Stimulated activated CD8-positive, alpha-beta memory T cell treated with anti-CD3 and anti-CD28 coated beads, Interleukin-7, amount 100 ng/mL, for 1 hour (primary cell): ENCODE results near the gene DPP6.

Source experiments
- DNase-seq, 2 donors: peaks; one replicate each; pipeline ENCODE4 v3.0.0-alpha.2; 2020; ENCODE audit warnings: low read depth in 2 of 2

Gene DPP6

DNA sequence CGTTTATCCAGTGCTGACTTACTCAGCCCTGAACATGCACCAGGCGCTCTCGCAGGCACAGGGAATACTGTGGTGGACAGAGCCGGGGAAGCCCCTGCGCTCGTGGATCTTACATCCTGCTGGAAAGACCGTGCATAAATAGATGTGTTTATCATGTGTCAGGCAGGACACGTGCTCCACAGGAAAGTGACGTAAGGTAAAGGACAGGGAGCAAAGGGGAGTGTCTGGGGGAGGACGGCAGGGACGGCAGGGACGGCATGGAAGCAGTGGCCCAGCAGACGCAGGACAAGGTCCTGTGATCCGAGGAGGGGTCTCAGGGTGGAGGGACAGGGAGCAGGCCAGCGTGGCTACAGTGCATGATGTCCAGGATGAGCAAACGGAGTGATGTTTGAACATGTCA lies 540.2 kb downstream of the DPP6 start:
- no peak for DNase-seq

DNA sequence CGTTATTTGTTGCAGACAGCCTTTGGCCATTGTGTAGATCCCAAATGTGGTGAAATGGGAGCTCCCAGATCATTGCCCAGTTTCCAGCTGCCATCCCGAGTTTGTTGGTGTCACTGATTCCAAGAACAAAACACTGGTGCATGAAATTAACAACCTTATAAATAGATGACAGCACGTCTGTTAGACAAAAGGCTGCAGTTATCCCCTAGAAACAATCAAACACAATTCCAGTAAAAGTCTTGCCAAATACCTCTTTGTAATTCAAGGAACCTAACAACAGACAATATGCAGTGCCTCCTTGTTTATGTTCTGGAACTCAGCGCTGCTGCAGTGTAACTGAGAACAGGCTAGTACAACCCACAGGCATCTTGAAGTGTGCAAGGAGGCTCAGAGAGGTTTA lies 546.2 kb downstream of the DPP6 start:
- DNase-seq = no peak

DNA sequence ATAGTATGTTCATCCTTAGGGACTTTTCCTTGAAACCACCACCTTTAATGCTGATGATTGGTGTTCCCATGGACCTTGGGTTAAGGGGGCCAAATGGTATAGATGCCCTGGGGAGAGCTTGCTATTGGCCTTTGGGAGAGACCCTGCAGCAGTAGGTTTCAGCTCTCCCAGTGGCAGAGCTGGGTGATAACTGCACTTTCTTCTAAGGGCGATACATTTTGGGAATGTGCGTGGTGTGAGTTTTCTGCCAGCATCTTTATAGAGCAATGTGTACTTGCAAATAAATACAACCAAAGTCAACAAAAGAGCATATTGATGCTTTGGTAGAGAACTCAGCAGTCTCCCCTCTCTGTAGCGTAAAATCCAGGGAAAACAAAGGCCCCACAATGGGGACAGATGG lies 546.7 kb downstream of the DPP6 start:
- DNase-seq = no peak

DNA sequence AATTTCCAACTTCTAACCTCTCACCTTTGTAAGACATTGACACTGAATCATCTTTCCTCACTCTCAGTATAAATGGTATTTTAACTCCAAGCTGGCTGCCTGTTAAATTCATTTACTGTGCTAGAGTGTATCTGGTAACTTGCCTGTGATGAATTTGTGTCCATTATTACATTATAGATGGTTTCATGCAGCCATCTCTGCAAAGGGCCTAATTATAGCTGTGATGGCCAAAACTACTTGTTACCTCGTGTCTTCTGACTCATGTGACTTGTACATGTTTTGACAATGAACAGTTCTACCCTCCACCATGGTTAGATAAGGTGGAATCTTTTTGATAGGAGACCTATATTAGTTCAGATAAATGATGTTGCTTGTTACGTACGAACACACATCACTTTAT lies 558.7 kb downstream of the DPP6 start:
- DNase-seq = no peak

DNA sequence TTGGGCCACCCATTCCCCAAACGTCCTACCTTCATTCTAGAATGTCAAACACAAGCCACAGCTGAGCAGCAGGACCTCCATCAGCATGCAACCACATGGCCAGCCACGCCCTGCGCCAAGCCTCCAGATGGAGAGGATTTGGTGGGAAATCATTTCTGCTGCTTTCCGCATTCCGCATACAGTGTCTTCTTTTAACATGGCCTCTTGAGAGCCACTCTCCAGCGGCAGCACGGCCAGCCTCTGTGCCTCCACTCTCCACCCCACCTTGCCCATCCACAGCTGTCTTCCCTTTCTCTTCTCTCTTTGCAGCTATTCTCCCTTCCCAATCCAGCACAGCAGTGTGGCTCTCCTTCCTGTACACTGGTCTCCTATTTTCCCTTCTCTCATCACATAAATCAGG lies 561.6 kb downstream of the DPP6 start:
- DNase-seq = no peak

DNA sequence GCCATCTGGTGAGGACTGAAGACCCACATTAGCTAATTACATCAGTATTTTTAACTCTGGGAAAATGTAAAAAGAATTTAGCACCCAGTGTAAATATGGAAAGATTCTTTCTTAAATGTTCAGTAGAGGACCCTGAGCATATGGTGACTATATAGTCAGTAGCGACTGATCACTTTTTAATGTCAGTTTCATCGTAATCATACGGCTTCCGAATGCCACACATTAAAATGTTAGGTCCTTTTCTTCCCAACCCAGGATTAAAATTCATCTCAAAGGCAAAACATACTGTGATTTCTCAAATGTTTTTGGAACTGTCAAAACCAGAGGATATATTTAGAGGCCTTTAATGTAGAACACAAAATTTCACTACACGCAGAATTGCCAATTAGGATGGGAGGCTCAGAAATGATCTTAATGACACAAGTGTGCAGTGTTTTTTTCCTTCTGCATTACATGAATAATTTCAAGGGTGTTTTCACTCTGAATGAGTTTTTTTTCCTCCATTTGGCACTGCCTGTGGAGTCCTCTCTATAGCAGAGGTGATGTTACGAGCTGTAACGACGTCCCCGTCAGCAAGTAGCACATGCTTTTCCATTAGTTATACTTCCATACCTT lies 568.0 kb downstream of the DPP6 start:
- DNase-seq = no peak

DNA sequence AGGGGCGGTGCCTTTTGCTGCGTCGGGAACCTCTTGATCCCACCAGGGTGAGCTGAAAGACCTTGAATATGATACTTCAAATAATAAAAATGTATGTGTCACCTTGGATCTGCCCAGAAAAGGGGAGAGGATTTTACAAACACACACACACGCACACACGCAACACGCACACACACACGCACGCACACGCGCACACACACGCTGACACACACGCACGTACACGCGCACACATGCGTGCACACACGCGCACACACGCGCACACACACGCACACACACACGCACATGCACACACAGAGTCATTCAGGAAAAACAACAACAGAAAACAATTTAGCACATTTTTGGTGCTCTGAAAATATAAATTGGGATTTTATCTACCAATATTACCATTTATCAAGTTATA lies 571.2 kb downstream of the DPP6 start:
- DNase-seq = no peak

DNA sequence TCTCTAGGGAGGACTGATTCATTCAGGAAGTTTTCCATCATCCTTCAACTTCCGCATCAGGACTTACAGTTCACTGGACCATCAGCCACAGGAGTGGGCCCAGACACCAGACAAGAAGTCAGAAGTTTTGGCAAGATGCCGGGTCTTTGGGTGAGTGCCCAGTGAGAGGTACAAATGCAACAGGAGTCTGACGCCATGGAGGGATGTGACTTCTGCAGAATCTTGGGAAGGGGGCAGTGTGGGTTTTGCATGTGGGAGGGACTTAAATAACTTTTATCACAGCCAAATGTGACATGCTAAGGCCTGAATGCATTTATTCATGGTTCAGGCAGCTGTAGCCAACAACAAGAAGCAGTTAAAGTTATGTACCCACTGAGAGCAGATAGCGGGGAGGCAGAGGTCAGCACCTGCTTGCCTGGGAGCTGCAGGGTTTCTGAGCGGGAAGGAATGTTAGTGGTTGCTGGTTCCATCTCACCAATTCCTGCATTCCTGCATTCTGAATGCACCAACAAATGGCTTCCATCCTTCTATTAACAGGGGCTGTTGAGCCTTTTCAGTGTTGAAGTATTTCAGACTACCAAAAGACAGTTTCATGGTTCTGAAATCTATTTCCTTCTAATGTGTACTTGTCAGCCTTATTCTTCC lies 575.6 kb downstream of the DPP6 start:
- no peak for DNase-seq

DNA sequence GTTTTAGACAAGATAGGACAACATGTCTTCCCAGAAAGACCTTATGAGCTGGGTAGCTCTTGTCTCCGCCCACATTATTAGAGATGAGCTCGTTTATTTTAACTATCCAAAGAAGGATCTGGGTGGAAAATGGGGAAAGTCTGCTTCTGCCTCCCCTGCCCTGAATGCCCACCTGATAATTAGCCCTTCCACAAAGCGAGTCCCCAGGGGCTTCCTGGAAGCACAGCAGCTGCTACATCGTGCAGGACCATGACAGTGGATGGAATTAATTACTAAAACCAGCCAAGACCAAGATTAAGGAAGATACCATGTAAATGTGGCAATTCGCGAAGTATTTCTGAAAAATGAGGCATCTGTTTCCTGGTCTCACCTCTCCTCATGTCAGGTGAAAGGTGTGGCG lies 576.4 kb downstream of the DPP6 start:
- no peak for DNase-seq

DNA sequence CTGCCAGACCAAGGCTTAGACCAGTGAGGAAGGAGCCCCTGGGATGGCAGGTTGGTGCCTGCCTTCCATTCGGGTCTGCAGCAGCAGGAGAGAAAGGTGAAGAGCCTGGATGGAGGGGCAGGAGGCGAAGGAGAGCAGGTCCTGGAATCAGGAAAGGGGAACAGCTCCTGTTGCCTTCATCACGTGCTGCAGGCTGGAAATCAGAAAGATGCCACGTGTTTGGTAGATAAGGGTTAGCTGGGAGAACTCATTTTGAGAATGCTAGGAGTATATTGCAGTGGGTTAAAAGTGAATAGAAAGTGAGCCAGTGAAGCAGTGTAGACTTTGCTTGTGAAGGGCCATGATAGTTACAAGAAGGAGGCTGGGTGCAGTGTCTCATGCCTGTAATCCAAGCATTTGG lies 579.0 kb downstream of the DPP6 start:
- DNase-seq = no peak

DNA sequence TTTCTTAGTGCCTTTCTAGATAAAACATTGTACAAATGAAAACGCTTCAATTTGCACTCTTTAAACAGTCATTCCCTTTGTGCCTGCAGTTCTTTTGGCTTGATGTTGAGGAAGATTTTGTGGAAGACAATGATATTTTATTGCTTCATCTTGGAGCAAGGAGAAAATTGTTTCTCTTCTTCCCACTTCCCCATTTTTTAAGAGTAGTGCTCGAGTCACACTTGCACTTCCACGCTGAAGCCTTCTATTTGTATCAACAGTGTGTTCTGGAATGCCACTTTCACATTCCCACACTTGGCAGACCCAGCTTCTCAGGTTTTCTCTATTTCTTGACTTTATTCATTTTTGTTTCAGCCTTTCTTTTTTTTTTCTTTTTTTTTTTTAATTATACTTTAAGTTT lies 581.4 kb downstream of the DPP6 start:
- no peak for DNase-seq

DNA sequence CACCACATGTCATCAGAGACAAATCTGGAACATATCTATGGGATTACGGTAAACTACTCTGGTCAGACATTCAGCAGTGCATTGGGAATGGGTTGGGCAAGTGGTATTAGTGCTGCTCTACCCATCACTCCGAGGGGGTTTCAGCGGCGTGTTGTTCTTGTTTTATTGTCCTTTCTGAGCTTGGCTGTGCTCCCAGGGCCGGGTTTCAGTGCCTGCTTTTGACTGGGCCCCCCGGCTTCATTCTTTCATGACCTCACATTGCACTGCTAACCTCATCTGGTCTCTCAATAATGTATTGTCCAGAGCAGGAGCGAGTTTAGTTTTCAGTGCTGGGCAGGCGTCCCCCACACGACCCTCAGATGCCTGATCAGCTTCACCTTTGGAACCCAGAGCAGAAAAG lies 586.1 kb downstream of the DPP6 start:
- no peak for DNase-seq

DNA sequence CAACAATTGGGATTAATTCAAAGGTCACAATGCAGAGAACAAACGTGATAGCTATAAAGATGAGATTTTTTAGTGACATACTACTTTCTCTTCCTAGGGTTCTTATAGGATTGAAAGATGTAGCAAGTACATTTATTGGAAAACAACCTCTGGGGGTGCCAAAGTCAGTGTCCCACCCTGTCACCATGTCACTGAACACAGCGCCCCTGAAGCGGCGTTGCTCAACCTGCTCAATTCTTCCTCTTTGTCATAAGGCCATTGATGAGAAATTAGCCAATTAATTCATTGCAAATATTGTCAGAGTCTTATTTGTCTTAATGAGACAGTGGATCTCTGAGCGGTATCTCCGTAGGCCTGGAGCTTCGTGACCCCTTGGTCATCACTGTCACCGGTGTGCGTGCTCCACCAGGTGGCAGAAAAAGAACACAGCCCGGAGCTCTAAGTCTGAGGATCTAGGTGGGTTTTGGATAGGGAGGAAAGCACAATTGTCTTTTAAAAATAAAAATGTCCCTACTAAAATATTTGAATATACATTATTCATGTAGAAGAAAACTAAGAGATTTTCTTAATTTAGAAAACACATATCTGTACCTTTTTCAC lies 588.2 kb downstream of the DPP6 start:
- no peak for DNase-seq

DNA sequence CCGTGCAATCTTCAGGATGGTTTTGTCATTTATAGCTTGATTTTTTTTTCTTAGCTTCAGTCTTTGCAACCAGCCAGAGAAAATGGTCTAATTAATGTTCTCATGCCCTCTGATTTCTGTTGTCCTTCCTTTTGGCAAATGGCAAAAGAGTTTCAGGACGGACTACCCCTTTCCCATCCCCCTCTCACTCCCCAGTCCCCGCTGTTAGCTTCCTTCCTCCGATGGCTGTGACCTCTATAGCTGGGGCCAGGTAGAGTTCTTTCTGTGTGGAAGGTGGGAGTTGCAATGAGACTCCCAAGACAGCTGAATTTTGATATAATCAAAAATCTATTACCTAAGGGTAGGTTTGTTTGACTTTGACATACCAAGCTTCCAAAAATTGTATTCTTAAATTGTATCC lies 588.7 kb downstream of the DPP6 start:
- DNase-seq = no peak

DNA sequence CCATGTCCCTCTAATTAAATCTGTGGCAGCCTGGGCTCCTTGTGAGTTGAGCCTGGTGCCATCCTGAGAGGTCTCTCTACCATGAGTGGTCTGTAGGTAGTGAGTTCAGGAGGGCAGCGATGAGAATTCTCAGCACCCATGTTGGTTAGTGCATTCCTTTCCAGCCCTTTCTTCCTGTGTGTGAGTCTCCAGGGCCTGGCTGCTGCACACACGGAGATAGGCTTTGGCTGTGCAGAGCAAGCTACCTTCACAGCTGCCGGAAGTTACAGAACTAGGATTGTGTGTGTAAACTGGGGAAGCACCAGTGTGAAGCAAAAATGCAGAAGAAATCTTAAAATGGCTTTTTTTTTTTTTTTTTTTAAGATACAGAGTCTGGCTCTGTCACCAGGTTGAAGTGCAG lies 592.2 kb downstream of the DPP6 start:
- no peak for DNase-seq

DNA sequence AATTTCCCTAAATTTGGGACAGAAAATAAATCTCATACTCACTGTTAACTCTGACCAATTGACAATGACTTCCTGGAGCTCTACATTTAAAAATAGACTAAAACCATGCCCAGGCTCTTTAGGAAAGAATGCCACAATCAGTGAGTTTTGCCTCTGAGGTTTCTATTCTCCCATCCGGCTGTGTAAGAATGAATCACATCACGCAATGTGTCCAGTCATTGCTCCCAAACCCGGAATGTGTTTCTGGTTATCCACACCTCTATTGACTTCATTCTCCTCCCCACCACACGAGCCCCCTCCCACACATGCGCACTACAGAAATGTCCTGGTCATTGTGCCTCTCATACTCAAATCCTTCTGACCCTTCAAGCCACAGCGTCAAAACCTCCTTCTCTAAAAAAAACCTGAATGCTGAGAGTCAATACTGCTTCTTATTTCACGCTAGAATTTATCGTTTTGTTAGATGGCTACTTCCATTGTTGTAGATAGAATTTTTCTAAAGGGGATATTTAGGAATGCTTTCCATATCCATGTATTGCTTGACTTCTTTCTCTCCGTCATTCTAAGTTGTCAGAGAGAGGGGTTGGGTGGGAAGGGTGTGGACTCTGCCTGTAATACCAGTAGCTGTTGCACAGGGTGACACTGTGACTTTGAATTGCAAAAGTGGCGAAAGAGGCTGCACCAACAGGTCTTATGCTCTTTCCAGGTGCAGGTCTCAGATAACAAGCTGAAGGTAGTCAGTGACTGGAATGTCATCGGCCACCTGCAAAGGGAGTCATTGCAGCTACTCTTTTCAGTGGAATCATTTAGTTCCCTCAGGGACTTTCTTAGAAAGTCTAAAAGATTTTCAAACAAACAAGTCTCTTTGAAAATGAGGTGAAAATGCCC lies 594.2 kb downstream of the DPP6 start:
- DNase-seq = no peak

DNA sequence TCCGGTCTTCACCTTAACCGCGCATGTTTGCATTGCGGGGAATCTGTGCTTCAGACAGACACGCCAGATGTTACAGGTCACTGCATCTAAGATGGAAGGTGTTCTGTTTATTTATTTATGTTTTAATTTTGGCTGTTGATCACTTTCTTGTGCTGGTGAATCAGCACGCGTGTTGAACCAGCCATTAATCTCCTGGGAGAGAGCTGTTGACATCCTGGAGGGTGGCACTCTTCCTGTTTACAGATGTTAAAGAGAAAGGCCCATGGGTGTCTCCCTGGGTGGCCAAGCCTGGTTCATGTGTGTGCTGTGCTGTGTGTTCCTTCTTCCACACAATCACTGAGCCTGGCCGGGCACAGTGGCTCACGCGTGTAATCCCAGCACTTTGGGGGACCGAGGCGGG lies 595.4 kb downstream of the DPP6 start:
- DNase-seq = no peak

DNA sequence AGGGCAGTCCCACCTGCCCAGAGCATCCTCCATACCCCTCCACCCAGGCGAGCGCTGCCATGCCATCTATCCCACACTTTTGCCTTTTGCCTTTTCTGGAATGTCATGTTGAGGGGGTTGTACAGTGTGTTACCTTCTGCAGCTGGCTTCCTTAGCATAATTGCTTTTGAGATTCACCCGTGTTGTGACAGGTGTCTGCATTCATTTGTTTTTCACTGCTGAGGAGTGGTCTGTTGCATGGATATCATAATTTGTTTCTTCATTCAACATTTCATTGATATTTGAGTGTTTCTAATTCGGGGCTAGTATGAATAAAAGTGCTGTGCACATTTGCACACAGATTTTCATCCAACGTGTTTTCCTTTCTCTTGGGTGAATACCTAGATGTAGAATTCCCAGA lies 596.8 kb downstream of the DPP6 start:
- no peak for DNase-seq

DNA sequence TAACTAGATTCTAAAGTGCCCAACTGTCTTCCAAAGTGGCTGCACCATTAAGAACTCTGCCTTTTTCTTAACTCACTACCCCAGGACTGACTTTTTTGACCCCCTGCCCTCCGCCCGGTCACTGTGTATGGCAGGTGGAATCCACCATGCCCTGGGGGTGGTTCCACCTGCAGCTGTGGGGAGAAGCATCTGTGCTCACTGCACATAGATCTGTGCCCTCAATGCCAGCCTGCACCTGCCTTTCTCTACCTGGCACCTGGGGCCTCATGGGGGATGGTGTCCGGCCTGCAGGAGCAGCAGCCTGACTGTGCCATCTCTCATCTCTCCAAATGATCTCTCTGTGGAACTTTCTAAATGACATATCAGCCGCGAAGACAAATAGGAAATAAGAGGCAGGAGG lies 597.2 kb downstream of the DPP6 start:
- no peak for DNase-seq

DNA sequence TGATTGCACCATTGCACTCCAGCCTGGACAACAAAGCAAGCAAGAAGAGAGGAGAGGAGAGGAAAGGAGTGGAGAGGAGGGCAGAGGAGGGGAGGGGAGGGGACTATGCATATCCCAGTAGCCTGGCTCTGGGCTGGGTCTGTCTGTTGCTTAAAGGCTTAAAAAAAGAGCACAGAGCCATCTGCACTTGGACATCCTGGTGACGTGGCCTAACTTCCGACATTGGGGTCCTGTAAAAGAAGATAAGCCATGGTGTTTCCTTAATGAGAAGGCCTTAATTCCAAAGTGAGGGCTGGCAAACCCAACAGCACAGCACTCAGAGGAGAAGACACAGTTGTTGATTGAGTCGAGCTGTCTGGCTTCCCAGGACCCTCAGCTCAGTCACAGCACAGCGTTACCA lies 598.1 kb downstream of the DPP6 start:
- no peak for DNase-seq

DNA sequence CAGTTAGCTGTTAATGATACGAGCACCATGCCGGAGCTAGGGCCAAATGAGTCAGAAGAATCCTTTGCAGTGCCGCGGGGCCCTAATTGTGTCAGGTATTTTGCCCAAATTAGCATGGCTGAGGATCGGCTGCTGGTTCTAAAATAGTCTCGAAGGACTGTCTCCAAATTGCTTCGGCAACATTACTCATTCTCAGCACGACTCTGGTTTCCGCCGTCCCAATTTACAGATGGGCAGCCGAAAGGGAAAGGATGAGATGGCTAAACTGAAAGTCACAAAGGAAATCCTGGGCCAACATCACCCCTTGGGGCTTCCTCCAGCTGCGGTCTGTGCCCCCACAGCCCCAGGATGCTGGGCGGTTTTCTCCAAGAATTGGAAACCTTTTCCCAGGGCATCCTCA lies 599.3 kb downstream of the DPP6 start:
- no peak for DNase-seq

DNA sequence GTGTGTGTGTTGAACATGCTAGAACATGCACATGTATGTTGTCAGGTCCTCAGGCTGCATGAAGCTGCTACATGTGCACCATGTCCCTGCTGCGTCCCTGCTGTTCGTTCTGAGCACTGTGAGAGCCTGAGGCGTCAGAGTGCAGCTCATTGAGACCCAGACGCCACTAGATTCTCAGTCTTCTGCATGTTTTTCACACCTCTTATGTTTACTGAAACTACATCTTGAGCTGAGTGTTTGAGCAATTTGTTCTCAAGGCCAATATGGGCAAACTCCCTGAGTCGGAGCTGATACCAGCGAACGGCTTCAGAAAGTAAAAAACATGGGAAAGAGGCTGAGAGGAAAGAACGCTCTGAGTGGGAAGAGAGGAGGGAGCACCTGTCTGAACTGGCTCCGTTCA lies 600.4 kb downstream of the DPP6 start:
- no peak for DNase-seq

DNA sequence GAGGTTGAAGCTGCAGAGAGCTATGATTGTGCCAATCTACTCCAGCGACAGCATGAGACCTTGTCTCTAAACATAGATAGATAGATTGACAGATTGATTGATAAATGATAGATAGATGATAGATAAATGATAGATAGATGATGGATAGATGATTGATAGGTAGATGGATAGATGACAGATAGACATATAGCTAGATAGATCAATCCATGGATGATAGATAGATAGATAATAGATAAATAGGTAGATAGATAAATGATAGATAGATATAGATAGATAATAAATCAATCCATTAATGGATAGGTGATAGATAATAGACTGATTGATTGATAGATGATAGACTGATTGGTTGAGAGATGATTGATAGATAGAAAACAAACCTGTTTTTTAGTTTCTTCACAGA lies 601.1 kb downstream of the DPP6 start:
- no peak for DNase-seq
